ENCODE data around the gene TASOR.
"Not testable (repeated sequence)": the region's sequence is repeated elsewhere in the genome, so short reads cannot be mapped to it uniquely, and the experiment has no call there.

The TASOR gene
- 129 to 338 (median 183) reads per million in 9 experiments for total RNA-seq

GRCh38 chr3:56683122-56683817 is at the start of gene TASOR:
Gene TASOR (minus strand): TSS chr3:56683265. CDS start chr3:56683006, 259 bp downstream.
- H3K9me3 Mint-ChIP-seq, result no peaks in the 10 kb centered on the region
- H3K4me3 Mint-ChIP-seq, result peak within 1 kb of the TSS; percentile 93 to 97
- H3K27me3 Mint-ChIP-seq, result no peaks in the 10 kb centered on the region
- H3K36me3 Mint-ChIP-seq (ENCODE audit: insufficient read depth), result peaks cover 37% of the 10 kb centered on the region
- H3K4me1 Mint-ChIP-seq (ENCODE audit: low read depth in 2 of 2), result peaks cover 18 to 39% of the 10 kb centered on the region in 2 donors
- ATAC-seq (replicated peaks) (peak; percentile 85), DNase-seq (peak; percentile 80 to 86 (median 82))
- H3K27ac Mint-ChIP-seq, result peak within 1 kb of the TSS; percentile 97 to 99

GRCh38 chr3:56732109-56732508 is 49.0 kb upstream of the TASOR start:
- Mint-ChIP-seq H3K9me3 (no peaks in the 10 kb centered on the region), H3K4me1 (ENCODE audit: low read depth in 2 of 2) (peaks cover 36 to 53% of the 10 kb centered on the region in 2 donors), H3K27me3 (no peaks in the 10 kb centered on the region), H3K36me3 (ENCODE audit: insufficient read depth) (peaks cover 99% of the 10 kb centered on the region), H3K4me3 (peak overlapping the region; percentile 66 to 75), H3K27ac (peak overlapping the region; percentile 96 to 97)
- ATAC-seq (replicated peaks), result no peak
- no peak for DNase-seq

GRCh38 chr3:56725175-56725574 is 42.1 kb upstream of the TASOR start:
- Mint-ChIP-seq H3K4me3 (peak overlapping the region; percentile 50 to 80), H3K27me3 (no peaks in the 10 kb centered on the region), H3K36me3 (ENCODE audit: insufficient read depth) (peaks cover 83% of the 10 kb centered on the region), H3K27ac (peak overlapping the region; percentile 44 to 91), H3K4me1 (ENCODE audit: low read depth in 2 of 2) (peaks cover 29 to 51% of the 10 kb centered on the region in 2 donors), H3K9me3 (no peaks in the 10 kb centered on the region)
- ATAC-seq (replicated peaks), result peak; percentile 95
- DNase-seq, result peak; percentile 56 to 61 (median 60)

GRCh38 chr3:56724676-56725075 is 41.6 kb upstream of the TASOR start:
- H3K4me1 Mint-ChIP-seq (ENCODE audit: low read depth in 2 of 2), result peaks cover 33 to 56% of the 10 kb centered on the region in 2 donors
- H3K27me3 Mint-ChIP-seq, result no peaks in the 10 kb centered on the region
- peaks cover 78% of the 10 kb centered on the region for H3K36me3 Mint-ChIP-seq (ENCODE audit: insufficient read depth)
- no peak for DNase-seq
- no peaks in the 10 kb centered on the region for H3K9me3 Mint-ChIP-seq
- peak overlapping the region; percentile 13 to 80 for H3K4me3 Mint-ChIP-seq
- ATAC-seq (replicated peaks), result no peak
- H3K27ac Mint-ChIP-seq, result peak overlapping the region; percentile 44 to 91

GRCh38 chr3:56720849-56721248 is 37.8 kb upstream of the TASOR start:
- DNase-seq, result no peak
- no peaks in the 10 kb centered on the region for H3K27me3 Mint-ChIP-seq
- H3K36me3 Mint-ChIP-seq (ENCODE audit: insufficient read depth), result peaks cover 40% of the 10 kb centered on the region
- ATAC-seq (replicated peaks), result no peak
- H3K9me3 Mint-ChIP-seq, result no peaks in the 10 kb centered on the region
- peak overlapping the region; percentile 59 to 74 for H3K27ac Mint-ChIP-seq
- peaks cover 24 to 45% of the 10 kb centered on the region in 2 donors for H3K4me1 Mint-ChIP-seq (ENCODE audit: low read depth in 2 of 2)
- no peak overlapping the region for H3K4me3 Mint-ChIP-seq

- H3K9me3 Mint-ChIP-seq; H3K27me3 Mint-ChIP-seq; H3K27ac Mint-ChIP-seq; ATAC-seq (replicated peaks); H3K4me3 Mint-ChIP-seq; DNase-seq: not testable (repeated sequence)
- peaks cover 23% of the 10 kb centered on the region for H3K36me3 Mint-ChIP-seq (ENCODE audit: insufficient read depth)
- peaks cover 20 to 34% of the 10 kb centered on the region in 2 donors for H3K4me1 Mint-ChIP-seq (ENCODE audit: low read depth in 2 of 2)
These were observed 35.7 kb upstream of the TASOR start for GRCh38 chr3:56718809-56719208.

GRCh38 chr3:56711344-56711743 is 28.3 kb upstream of the TASOR start:
- no peak for DNase-seq
- Mint-ChIP-seq H3K36me3 (ENCODE audit: insufficient read depth) (peaks cover 7% of the 10 kb centered on the region), H3K9me3 (no peaks in the 10 kb centered on the region), H3K27me3 (no peaks in the 10 kb centered on the region), H3K4me3 (no peak overlapping the region), H3K27ac (peak overlapping the region in 1 of 2 donors; percentile 22), H3K4me1 (ENCODE audit: low read depth in 2 of 2) (peaks cover 6 to 8% of the 10 kb centered on the region in 2 donors)
- ATAC-seq (replicated peaks), result no peak

GRCh38 chr3:56707412-56707811 is 24.3 kb upstream of the TASOR start:
- DNase-seq; H3K36me3 Mint-ChIP-seq (ENCODE audit: insufficient read depth); H3K9me3 Mint-ChIP-seq; H3K4me3 Mint-ChIP-seq; ATAC-seq (replicated peaks); H3K27me3 Mint-ChIP-seq; H3K27ac Mint-ChIP-seq: not testable (repeated sequence)
- H3K4me1 Mint-ChIP-seq (ENCODE audit: low read depth in 2 of 2), result peaks cover 14 to 23% of the 10 kb centered on the region in 2 donors

- peaks cover 7% of the 10 kb centered on the region for H3K36me3 Mint-ChIP-seq (ENCODE audit: insufficient read depth)
- H3K9me3 Mint-ChIP-seq, result no peaks in the 10 kb centered on the region
- no peak overlapping the region for H3K27ac Mint-ChIP-seq
- H3K4me1 Mint-ChIP-seq (ENCODE audit: low read depth in 2 of 2), result peaks cover 11 to 20% of the 10 kb centered on the region in 2 donors
- ATAC-seq (replicated peaks), result no peak
- no peak overlapping the region for H3K4me3 Mint-ChIP-seq
- no peaks in the 10 kb centered on the region for H3K27me3 Mint-ChIP-seq
- DNase-seq, result no peak
These were observed 23.6 kb upstream of the TASOR start for GRCh38 chr3:56706629-56707028.

- H3K9me3 Mint-ChIP-seq, result no peaks in the 10 kb centered on the region
- H3K4me3 Mint-ChIP-seq, result peak overlapping the region; percentile 32 to 40
- ATAC-seq (replicated peaks) (peak; percentile 61), DNase-seq (no peak)
- peaks cover 8 to 18% of the 10 kb centered on the region in 2 donors for H3K4me1 Mint-ChIP-seq (ENCODE audit: low read depth in 2 of 2)
- no peaks in the 10 kb centered on the region for H3K27me3 Mint-ChIP-seq
- peak overlapping the region; percentile 27 to 76 for H3K27ac Mint-ChIP-seq
- peaks cover 3% of the 10 kb centered on the region for H3K36me3 Mint-ChIP-seq (ENCODE audit: insufficient read depth)
These were observed 21.6 kb upstream of the TASOR start for GRCh38 chr3:56704706-56705105.

GRCh38 chr3:56702490-56703315 is 19.6 kb upstream of the TASOR start:
- ATAC-seq (replicated peaks), result peak; percentile 80
- Mint-ChIP-seq H3K27ac (no peak overlapping the region), H3K9me3 (no peaks in the 10 kb centered on the region), H3K4me3 (no peak overlapping the region), H3K4me1 (ENCODE audit: low read depth in 2 of 2) (peaks cover 8 to 18% of the 10 kb centered on the region in 2 donors), H3K27me3 (no peaks in the 10 kb centered on the region), H3K36me3 (ENCODE audit: insufficient read depth) (no peaks in the 10 kb centered on the region)
- DNase-seq, result peak; percentile 59 to 66 (median 59)

- Mint-ChIP-seq H3K4me3 (no peak overlapping the region), H3K36me3 (ENCODE audit: insufficient read depth) (peaks cover 3% of the 10 kb centered on the region), H3K27ac (no peak overlapping the region), H3K4me1 (ENCODE audit: low read depth in 2 of 2) (peaks cover 18 to 28% of the 10 kb centered on the region in 2 donors), H3K9me3 (no peaks in the 10 kb centered on the region), H3K27me3 (no peaks in the 10 kb centered on the region)
- DNase-seq (no peak), ATAC-seq (replicated peaks) (no peak)
These were observed 17.1 kb upstream of the TASOR start for GRCh38 chr3:56700151-56700550.

GRCh38 chr3:56694867-56695683 is 12.0 kb upstream of the TASOR start:
- no peak for DNase-seq
- Mint-ChIP-seq H3K9me3 (no peaks in the 10 kb centered on the region), H3K27ac (peak overlapping the region; percentile 39 to 50), H3K4me1 (ENCODE audit: low read depth in 2 of 2) (peaks cover 32 to 43% of the 10 kb centered on the region in 2 donors), H3K4me3 (peak overlapping the region; percentile 67 to 85), H3K36me3 (ENCODE audit: insufficient read depth) (peaks cover 3% of the 10 kb centered on the region), H3K27me3 (no peaks in the 10 kb centered on the region)
- peak; percentile 81 for ATAC-seq (replicated peaks)
